Globus pallidus (tissue), 1 donor: Measurements from ENCODE around the gene C6orf47.

Experiments
- DNase-seq: peaks from one replicate; pipeline ENCODE4 v3.0.0-alpha.2; 2015; ENCODE audit warnings: low spot score

C6orf47 gene

GRCh38 chr6:31614684-31615578, 45.6 kb downstream of the C6orf47 start, which contains the start of gene AIF1:
TSS of gene AIF1 (plus strand) at chr6:31615234. CDS start at chr6:31615330, 96 bp downstream.
- DNase-seq: peak; percentile 61

GRCh38 chr6:31614075-31614619, 46.4 kb downstream of the C6orf47 start:
- DNase-seq: peak; percentile 51

GRCh38 chr6:31610968-31611367, 49.6 kb downstream of the C6orf47 start:
- no peak for DNase-seq

GRCh38 chr6:31609519-31610406, 50.8 kb downstream of the C6orf47 start:
- DNase-seq: no peak
